SW 1271 (cell line): Measurements from ENCODE around the gene ADRA2B.
"Not testable (repeated sequence)": the region's sequence is repeated elsewhere in the genome, so short reads cannot be mapped to it uniquely, and the experiment has no call there.

Experiments
- DNase-seq, 2 experiments: peaks; one replicate each; lab custom pipeline; 2025; lab: John Stamatoyannopoulos, UW

Gene ADRA2B

GRCh38 chr2:96067098-96067660, 49.2 kb downstream of the ADRA2B start:
- not testable (repeated sequence) for DNase-seq

GRCh38 chr2:96066511-96066910, 49.9 kb downstream of the ADRA2B start:
- not testable (repeated sequence) for DNase-seq

GRCh38 chr2:96065954-96066353, 50.4 kb downstream of the ADRA2B start:
- not testable (repeated sequence) for DNase-seq

- DNase-seq, result no peak
Measured at GRCh38 chr2:96065381-96065930, 50.9 kb downstream of the ADRA2B start.

GRCh38 chr2:96064760-96065159, 51.6 kb downstream of the ADRA2B start:
- not testable (repeated sequence) for DNase-seq

- not testable (repeated sequence) for DNase-seq
Measured at GRCh38 chr2:96064047-96064675, 52.2 kb downstream of the ADRA2B start.

- not testable (repeated sequence) for DNase-seq
Measured at GRCh38 chr2:96063116-96063899, 53.1 kb downstream of the ADRA2B start.
